MM.1S (cell line): Measurements from ENCODE around the gene MYO10.

Experiments used
- DNase-seq: peaks from one replicate; pipeline ENCODE4 v3.0.0-alpha.2; 2015
- H2AFZ ChIP-seq: fragments of 300-600 bp; sonication (generic); 2 replicates; pipeline ENCODE4 v1.6.0; 2016; ENCODE audit warnings: antibody characterized with exemption, low read length
- H3F3A ChIP-seq: fragments of 300-600 bp; sonication (generic); 2 replicates; pipeline ENCODE4 v1.6.1; 2016; ENCODE audit warnings: mild to moderate bottlenecking, antibody characterized with exemption, low read length, moderate library complexity, mixed read lengths; ENCODE audit not compliant: insufficient read depth
- H3K27ac ChIP-seq: fragments of 300-600 bp; sonication (generic); 2 replicates; pipeline ENCODE4 v1.5.1; 2016; ENCODE audit warnings: mild to moderate bottlenecking, low read length
- H3K27me3 ChIP-seq: fragments of 300-600 bp; sonication (generic); replicated peaks from 2 replicates; pipeline ENCODE4 v1.6.0; 2016; ENCODE audit warnings: low read length; ENCODE audit not compliant: insufficient read depth
- H3K36me3 ChIP-seq: fragments of 300-600 bp; sonication (generic); replicated peaks from 2 replicates; pipeline ENCODE4 v1.6.1; 2016; ENCODE audit warnings: mild to moderate bottlenecking, low read length, mixed read lengths; ENCODE audit not compliant: insufficient read depth
- H3K4me1 ChIP-seq: fragments of 300-600 bp; sonication (generic); 2 replicates; pipeline ENCODE4 v1.6.1; 2016; ENCODE audit warnings: low read length, mixed read lengths
- H3K4me2 ChIP-seq: fragments of 300-600 bp; sonication (generic); 2 replicates; pipeline ENCODE4 v1.6.0; 2016; ENCODE audit warnings: low read depth, low read length
- H3K4me3 ChIP-seq: fragments of 300-600 bp; sonication (generic); 2 replicates; pipeline ENCODE4 v1.5.1; 2016; ENCODE audit warnings: low read length, mixed read lengths
- H3K79me2 ChIP-seq: fragments of 300-600 bp; sonication (generic); 2 replicates; pipeline ENCODE4 v1.6.1; 2016; ENCODE audit warnings: mixed run types, low read length, mixed read lengths
- H3K9ac ChIP-seq: fragments of 300-600 bp; sonication (generic); 2 replicates; pipeline ENCODE4 v1.6.1; 2016; ENCODE audit warnings: low read length, mixed read lengths
- H3K9me2 ChIP-seq: fragments of 300-600 bp; sonication (generic); replicated peaks from 2 replicates; pipeline ENCODE4 v1.6.1; 2016; ENCODE audit warnings: mild to moderate bottlenecking, low read length, mixed read lengths; ENCODE audit not compliant: insufficient read depth
- H3K9me3 ChIP-seq: fragments of 300-600 bp; sonication (generic); replicated peaks from 2 replicates; pipeline ENCODE4 v1.6.1; 2016; ENCODE audit warnings: mild to moderate bottlenecking, low read length, mixed read lengths; ENCODE audit not compliant: insufficient read depth
- H4K20me1 ChIP-seq: fragments of 300-600 bp; sonication (generic); 2 replicates; pipeline ENCODE4 v1.6.1; 2016; ENCODE audit warnings: mild to moderate bottlenecking, low read length, moderate library complexity, mixed read lengths; ENCODE audit not compliant: insufficient read depth
- CTCF ChIP-seq: fragments of 300-600 bp; sonication (generic); IDR thresholded peaks from 2 replicates; pipeline ENCODE4 v1.5.1; 2016; ENCODE audit warnings: antibody characterized with exemption, low read length, mixed read lengths
- EZH2 ChIP-seq: fragments of 300-600 bp; sonication (generic); optimal IDR thresholded peaks from 2 replicates; pipeline ENCODE3; 2017; ENCODE audit warnings: low read depth, mild to moderate bottlenecking, antibody characterized with exemption, low read length, mixed read lengths
- EZH2phosphoT487 ChIP-seq: fragments of 300-600 bp; sonication (generic); IDR thresholded peaks from 2 replicates; pipeline ENCODE4 v1.6.1; 2018; ENCODE audit warnings: antibody characterized with exemption, low read length

MYO10 gene

GRCh38 chr5:16735101-16736060 is 200.7 kb downstream of the MYO10 start:
- Histone ChIP-seq H3K9ac (no peak overlapping the region), H3K27ac (no peak overlapping the region), H3K36me3 (no peaks in the 10 kb centered on the region)

GRCh38 chr5:16733331-16734006 is 202.6 kb downstream of the MYO10 start:
- no peaks in the 10 kb centered on the region for H4K20me1 ChIP-seq
- no peaks in the 10 kb centered on the region for H3K79me2 ChIP-seq
- H3K36me3 ChIP-seq: no peaks in the 10 kb centered on the region
- DNase-seq: no peak
- TF ChIP-seq EZH2 (no peak), CTCF (no peak), EZH2phosphoT487 (no peak)
- no peak overlapping the region for H3K4me2 ChIP-seq
- no peaks in the 10 kb centered on the region for H3K9me3 ChIP-seq
- no peak overlapping the region for H2AFZ ChIP-seq
- H3K4me3 ChIP-seq: no peak overlapping the region
- H3K4me1 ChIP-seq: no peaks in the 10 kb centered on the region
- no peak overlapping the region for H3K27ac ChIP-seq
- H3F3A ChIP-seq: no peaks in the 10 kb centered on the region
- H3K9me2 ChIP-seq: no peaks in the 10 kb centered on the region
- H3K27me3 ChIP-seq: no peaks in the 10 kb centered on the region
- no peak overlapping the region for H3K9ac ChIP-seq

More at GRCh38 chr5:16735101-16736060, 200.7 kb downstream of the MYO10 start:
- no peak overlapping the region for H2AFZ ChIP-seq
- no peaks in the 10 kb centered on the region for H3K4me1 ChIP-seq
- DNase-seq: no peak
- no peaks in the 10 kb centered on the region for H3K9me2 ChIP-seq
- no peaks in the 10 kb centered on the region for H3K9me3 ChIP-seq
- H3K4me2 ChIP-seq: no peak overlapping the region
- no peak overlapping the region for H3K4me3 ChIP-seq
- H3K79me2 ChIP-seq: no peaks in the 10 kb centered on the region
- TF ChIP-seq EZH2 (no peak), EZH2phosphoT487 (no peak), CTCF (no peak)
- no peaks in the 10 kb centered on the region for H4K20me1 ChIP-seq
- H3K27me3 ChIP-seq: no peaks in the 10 kb centered on the region
- H3F3A ChIP-seq: no peaks in the 10 kb centered on the region

- DNase-seq: no peak
These were observed 203.7 kb downstream of the MYO10 start for GRCh38 chr5:16732356-16732755.

More at GRCh38 chr5:16732356-16732755, 203.7 kb downstream of the MYO10 start:
- no peak overlapping the region for H3K9ac ChIP-seq
- H3K4me2 ChIP-seq: no peak overlapping the region
- no peaks in the 10 kb centered on the region for H3K27me3 ChIP-seq
- H3F3A ChIP-seq: no peaks in the 10 kb centered on the region
- H3K4me3 ChIP-seq: no peak overlapping the region
- no peak overlapping the region for H3K27ac ChIP-seq
- H4K20me1 ChIP-seq: no peaks in the 10 kb centered on the region
- no peaks in the 10 kb centered on the region for H3K9me3 ChIP-seq
- no peaks in the 10 kb centered on the region for H3K4me1 ChIP-seq
- H3K9me2 ChIP-seq: no peaks in the 10 kb centered on the region
- H3K79me2 ChIP-seq: no peaks in the 10 kb centered on the region
- H2AFZ ChIP-seq: no peak overlapping the region
- TF ChIP-seq CTCF (no peak), EZH2phosphoT487 (no peak), EZH2 (no peak)
- H3K36me3 ChIP-seq: no peaks in the 10 kb centered on the region
